ENCODE data around the gene FLRT2. TPM values are rescaled to one million over a fixed set of nuclear protein-coding genes. Genes with fewer than 3 reads are reported as not detected.

FLRT2 gene
- total RNA-seq, 1 experiment from 2014 or later: 2.1 TPM

DNA sequence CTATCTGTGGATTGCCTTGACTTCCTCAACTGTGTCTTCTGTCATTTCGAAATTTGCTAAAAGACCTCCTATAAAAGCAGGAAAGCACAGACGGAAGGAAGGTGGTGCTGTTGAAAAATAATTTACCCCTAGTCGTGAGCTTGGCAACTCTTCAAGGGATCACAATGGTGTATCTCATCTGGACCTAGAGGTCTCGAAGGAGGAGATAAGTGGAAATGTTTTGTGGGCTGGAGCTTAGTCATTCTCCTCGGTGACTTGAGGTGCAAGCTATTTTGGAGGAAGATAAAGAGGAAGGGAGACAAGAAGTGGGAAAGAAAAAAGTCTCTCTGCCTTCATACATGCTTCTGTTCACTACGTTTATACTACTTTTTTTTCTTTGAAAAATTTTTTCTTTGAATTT lies 89.9 kb downstream of the FLRT2 start:
- Histone ChIP-seq H3K9me3 (ENCODE audit: insufficient read depth, low read depth) (no peaks in the 10 kb centered on the region), H3K36me3 (ENCODE audit: low read depth) (no peaks in the 10 kb centered on the region), H4K20me1 (ENCODE audit: insufficient read depth) (no peaks in the 10 kb centered on the region), H3K79me2 (ENCODE audit: low read depth) (no peaks in the 10 kb centered on the region), H3K9me2 (ENCODE audit: insufficient read depth) (no peaks in the 10 kb centered on the region), H3K4me3 (no peak overlapping the region), H3F3A (ENCODE audit: insufficient read depth, low read depth) (no peaks in the 10 kb centered on the region), H3K27ac (no peak overlapping the region), H3K4me2 (no peak overlapping the region), H3K27me3 (ENCODE audit: insufficient read depth, low read depth) (no peaks in the 10 kb centered on the region), H3K4me1 (replicated peaks; ENCODE audit: insufficient read depth) (no peaks in the 10 kb centered on the region), H2AFZ (no peak overlapping the region)
- no TSS peak for BruUV-seq (replicated peaks)
- no peak for TF ChIP-seq EZH2 (IDR thresholded peaks at IDR 0.05; ENCODE audit: low read depth)
- TF ChIP-seq, protein P1, sequence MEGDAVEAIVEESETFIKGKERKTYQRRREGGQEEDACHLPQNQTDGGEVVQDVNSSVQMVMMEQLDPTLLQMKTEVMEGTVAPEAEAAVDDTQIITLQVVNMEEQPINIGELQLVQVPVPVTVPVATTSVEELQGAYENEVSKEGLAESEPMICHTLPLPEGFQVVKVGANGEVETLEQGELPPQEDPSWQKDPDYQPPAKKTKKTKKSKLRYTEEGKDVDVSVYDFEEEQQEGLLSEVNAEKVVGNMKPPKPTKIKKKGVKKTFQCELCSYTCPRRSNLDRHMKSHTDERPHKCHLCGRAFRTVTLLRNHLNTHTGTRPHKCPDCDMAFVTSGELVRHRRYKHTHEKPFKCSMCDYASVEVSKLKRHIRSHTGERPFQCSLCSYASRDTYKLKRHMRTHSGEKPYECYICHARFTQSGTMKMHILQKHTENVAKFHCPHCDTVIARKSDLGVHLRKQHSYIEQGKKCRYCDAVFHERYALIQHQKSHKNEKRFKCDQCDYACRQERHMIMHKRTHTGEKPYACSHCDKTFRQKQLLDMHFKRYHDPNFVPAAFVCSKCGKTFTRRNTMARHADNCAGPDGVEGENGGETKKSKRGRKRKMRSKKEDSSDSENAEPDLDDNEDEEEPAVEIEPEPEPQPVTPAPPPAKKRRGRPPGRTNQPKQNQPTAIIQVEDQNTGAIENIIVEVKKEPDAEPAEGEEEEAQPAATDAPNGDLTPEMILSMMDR (conservative IDR thresholded peaks at IDR 0.05): no peak
- intact Hi-C loops (cut with micrococcal nuclease; ENCODE audit: unreplicated experiment): no loop called here
- ChIA-PET POLR2A (ENCODE audit: unreplicated experiment) (no interaction called here), CTCF (no interaction called here)
- no peak for DNase-seq

DNA sequence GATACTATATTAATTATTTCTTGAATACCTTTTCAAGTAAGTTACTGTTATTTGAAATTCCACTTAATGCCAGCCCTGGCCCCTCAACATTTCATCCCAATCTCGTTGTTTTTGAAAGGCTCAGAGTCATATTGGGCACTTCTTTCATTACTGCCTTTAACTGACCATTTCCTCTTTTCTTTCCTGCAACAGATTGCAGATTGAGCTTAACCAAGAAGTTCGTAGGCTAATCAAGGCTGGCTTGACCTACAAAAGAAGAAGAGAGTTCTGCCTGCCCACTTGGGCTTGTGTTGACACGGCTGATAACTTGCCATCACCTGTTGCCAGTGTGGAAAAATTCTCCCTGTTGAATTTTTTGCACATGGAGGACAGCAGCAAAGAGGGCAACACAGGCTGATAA lies 91.0 kb downstream of the FLRT2 start:
- Histone ChIP-seq H3K27me3 (ENCODE audit: insufficient read depth, low read depth) (no peaks in the 10 kb centered on the region), H3K4me3 (no peak overlapping the region), H3K27ac (no peak overlapping the region), H3F3A (ENCODE audit: insufficient read depth, low read depth) (no peaks in the 10 kb centered on the region), H3K4me1 (replicated peaks; ENCODE audit: insufficient read depth) (no peaks in the 10 kb centered on the region), H3K4me2 (no peak overlapping the region), H3K79me2 (ENCODE audit: low read depth) (no peaks in the 10 kb centered on the region), H3K36me3 (ENCODE audit: low read depth) (no peaks in the 10 kb centered on the region), H3K9me2 (ENCODE audit: insufficient read depth) (no peaks in the 10 kb centered on the region), H2AFZ (no peak overlapping the region), H3K9me3 (ENCODE audit: insufficient read depth, low read depth) (no peaks in the 10 kb centered on the region), H4K20me1 (ENCODE audit: insufficient read depth) (no peaks in the 10 kb centered on the region)
- CTCF ChIA-PET: no interaction called here
- intact Hi-C loops (cut with micrococcal nuclease; ENCODE audit: unreplicated experiment): no loop called here
- DNase-seq: no peak
- no peak for TF ChIP-seq EZH2 (IDR thresholded peaks at IDR 0.05; ENCODE audit: low read depth)
- TF ChIP-seq, protein P1 (conservative IDR thresholded peaks at IDR 0.05): no peak
- no TSS peak for BruUV-seq (replicated peaks)
- POLR2A ChIA-PET (ENCODE audit: unreplicated experiment): no interaction called here

DNA sequence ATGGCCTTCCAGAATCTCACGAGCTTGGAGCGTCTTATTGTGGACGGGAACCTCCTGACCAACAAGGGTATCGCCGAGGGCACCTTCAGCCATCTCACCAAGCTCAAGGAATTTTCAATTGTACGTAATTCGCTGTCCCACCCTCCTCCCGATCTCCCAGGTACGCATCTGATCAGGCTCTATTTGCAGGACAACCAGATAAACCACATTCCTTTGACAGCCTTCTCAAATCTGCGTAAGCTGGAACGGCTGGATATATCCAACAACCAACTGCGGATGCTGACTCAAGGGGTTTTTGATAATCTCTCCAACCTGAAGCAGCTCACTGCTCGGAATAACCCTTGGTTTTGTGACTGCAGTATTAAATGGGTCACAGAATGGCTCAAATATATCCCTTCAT lies 92.2 kb downstream of the FLRT2 start:
- H3K27me3 ChIP-seq (ENCODE audit: insufficient read depth, low read depth): no peaks in the 10 kb centered on the region
- H3K9me2 ChIP-seq (ENCODE audit: insufficient read depth): no peaks in the 10 kb centered on the region
- no peaks in the 10 kb centered on the region for H4K20me1 ChIP-seq (ENCODE audit: insufficient read depth)
- CTCF ChIA-PET: no interaction called here
- POLR2A ChIA-PET (ENCODE audit: unreplicated experiment): no interaction called here
- no peaks in the 10 kb centered on the region for H3F3A ChIP-seq (ENCODE audit: insufficient read depth, low read depth)
- no peak for DNase-seq
- TF ChIP-seq EZH2 (IDR thresholded peaks at IDR 0.05; ENCODE audit: low read depth): no peak
- TF ChIP-seq, protein P1 (conservative IDR thresholded peaks at IDR 0.05): no peak
- H3K9me3 ChIP-seq (ENCODE audit: insufficient read depth, low read depth): no peaks in the 10 kb centered on the region
- no peak overlapping the region for H3K4me2 ChIP-seq
- H3K27ac ChIP-seq: no peak overlapping the region
- H3K4me1 ChIP-seq (replicated peaks; ENCODE audit: insufficient read depth): no peaks in the 10 kb centered on the region
- no peaks in the 10 kb centered on the region for H3K79me2 ChIP-seq (ENCODE audit: low read depth)
- BruUV-seq (replicated peaks): no TSS peak
- intact Hi-C loops (cut with micrococcal nuclease; ENCODE audit: unreplicated experiment): no loop called here
- no peak overlapping the region for H3K4me3 ChIP-seq
- H3K36me3 ChIP-seq (ENCODE audit: low read depth): no peaks in the 10 kb centered on the region
- no peak overlapping the region for H2AFZ ChIP-seq
